Dendritic cell treated with granulocyte-macrophage colony-stimulating factor and Interleukin-4, amounts not matched to agents 40 ng/mL and 50 ng/mL, for 4 days (primary cell): ENCODE data around the gene KRT81.
A peak's percentile ranks its signal among the peaks of the same experiment; 100 is the strongest.

Source experiments
- H3K27ac Mint-ChIP-seq: one replicate; pipeline ENCODE4 v1.8.0; 2022; ENCODE audit warnings: mild to moderate bottlenecking, mixed read lengths
- H3K27me3 Mint-ChIP-seq: one replicate; pipeline ENCODE4 v1.8.0; 2022; ENCODE audit warnings: mild to moderate bottlenecking, mixed read lengths
- H3K36me3 Mint-ChIP-seq: one replicate; pipeline ENCODE4 v1.8.0; 2022; ENCODE audit warnings: low read depth, mixed read lengths
- H3K4me1 Mint-ChIP-seq: one replicate; pipeline ENCODE4 v1.8.0; 2022; ENCODE audit warnings: low read depth, mixed read lengths
- H3K4me3 Mint-ChIP-seq: one replicate; pipeline ENCODE4 v1.8.0; 2022; ENCODE audit warnings: mild to moderate bottlenecking, moderate library complexity, mixed read lengths
- H3K9me3 Mint-ChIP-seq: one replicate; pipeline ENCODE4 v1.8.0; 2022; ENCODE audit warnings: mixed read lengths
- intact Hi-C: fragments of 100-400 bp; cut with micrococcal nuclease; formaldehyde crosslinking; loops from one replicate; pipeline ENCODE4 v1.15.0; 2022

KRT81 gene

DNA sequence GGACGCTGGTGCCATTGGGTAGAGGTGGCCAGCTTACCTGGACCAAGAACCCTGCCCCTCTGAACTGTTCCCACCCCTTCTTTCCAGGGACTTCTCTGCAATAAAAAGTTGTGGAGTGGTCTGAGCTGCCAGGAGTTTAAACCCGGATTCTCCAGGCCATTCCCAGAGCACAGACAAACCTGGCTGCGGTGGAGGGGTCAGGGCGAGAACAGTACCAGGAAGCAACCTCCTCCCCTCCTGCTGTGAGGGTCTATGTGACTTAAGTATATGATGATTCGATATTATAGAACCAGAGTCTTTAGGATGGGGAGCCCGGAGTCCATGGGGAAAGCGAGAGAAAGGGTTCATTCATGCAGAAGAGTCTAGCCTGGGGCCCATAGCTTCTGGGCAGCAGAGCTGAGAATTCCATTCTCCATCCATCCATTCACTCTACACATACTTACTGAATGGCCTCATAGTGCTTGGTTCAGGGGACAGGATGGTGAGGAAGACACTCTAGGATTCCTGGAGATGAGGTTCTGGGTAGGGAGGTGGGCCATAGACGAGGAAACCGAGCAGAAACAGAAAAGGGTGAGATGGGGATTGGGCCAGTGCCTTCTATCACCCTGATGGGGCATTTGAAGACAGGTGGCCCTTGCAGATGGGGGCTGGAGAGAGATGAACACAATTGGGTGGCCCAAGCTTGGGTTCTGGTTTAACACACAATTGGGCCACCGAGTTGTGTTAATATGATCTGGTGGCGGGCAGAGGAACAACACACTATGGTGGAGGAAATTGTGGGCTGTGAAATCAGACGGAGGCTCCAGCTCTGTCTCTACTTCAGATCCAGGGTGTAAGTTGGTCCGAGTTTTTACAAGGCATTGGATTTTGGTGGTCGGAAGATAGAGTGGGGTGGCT lies 11.7 kb downstream of the KRT81 start:
- intact Hi-C loops, result no loop called here
- Mint-ChIP-seq H3K9me3 (no peaks in the 10 kb centered on the region), H3K4me3 (no peak overlapping the region)

DNA sequence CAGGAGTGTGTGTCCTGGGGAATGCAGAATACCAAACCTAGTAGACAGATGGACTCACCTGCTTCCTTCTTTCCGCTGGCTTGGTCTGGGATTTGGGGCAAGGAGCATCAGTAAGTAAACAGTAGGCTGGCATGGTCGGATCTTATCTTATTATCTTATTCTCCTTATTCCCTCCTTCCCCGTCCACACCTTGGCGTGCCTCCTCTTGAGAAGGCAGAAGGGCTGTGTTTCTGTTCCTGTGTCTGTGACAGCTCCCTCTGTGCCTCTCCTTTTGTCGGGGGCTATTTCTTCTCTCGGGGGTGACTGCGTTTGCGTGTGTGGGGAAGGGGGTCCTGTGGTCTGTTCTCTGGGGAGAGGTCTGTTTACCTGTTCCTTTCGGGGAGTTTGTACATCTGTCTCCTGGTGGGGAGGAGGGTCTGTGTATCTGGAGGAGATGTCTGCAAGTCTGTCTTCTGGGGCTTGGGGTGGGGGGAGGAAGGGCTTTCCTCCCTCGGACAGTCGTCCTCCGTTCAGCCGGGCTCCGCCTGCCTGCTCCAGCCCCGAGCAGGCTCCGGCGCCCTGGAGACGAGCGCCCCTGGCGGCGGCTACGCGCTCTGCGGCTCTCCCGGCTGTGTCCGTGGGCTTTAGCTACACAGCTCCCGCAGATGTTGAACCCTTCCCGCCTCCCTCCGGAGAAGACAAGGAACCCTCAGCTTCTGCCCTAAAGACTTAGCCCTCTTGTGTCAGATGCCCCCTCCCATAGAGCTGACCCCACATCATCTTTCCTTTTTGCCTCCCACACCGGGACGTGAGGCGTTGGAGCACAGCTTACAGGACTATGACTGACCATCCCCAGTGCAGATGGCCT lies 12.5 kb downstream of the KRT81 start:
- Mint-ChIP-seq H3K4me1 (peaks cover 28% of the 10 kb centered on the region), H3K27me3 (peaks cover 42% of the 10 kb centered on the region), H3K4me3 (peak overlapping the region; percentile 14), H3K36me3 (no peaks in the 10 kb centered on the region), H3K27ac (peak overlapping the region; percentile 48), H3K9me3 (no peaks in the 10 kb centered on the region)
- intact Hi-C loops, result no loop called here

More for the DNA sequence above, 11.7 kb downstream of the KRT81 start:
- Mint-ChIP-seq H3K27ac (peak overlapping the region; percentile 48), H3K27me3 (peaks cover 36% of the 10 kb centered on the region), H3K36me3 (no peaks in the 10 kb centered on the region), H3K4me1 (peaks cover 28% of the 10 kb centered on the region)

DNA sequence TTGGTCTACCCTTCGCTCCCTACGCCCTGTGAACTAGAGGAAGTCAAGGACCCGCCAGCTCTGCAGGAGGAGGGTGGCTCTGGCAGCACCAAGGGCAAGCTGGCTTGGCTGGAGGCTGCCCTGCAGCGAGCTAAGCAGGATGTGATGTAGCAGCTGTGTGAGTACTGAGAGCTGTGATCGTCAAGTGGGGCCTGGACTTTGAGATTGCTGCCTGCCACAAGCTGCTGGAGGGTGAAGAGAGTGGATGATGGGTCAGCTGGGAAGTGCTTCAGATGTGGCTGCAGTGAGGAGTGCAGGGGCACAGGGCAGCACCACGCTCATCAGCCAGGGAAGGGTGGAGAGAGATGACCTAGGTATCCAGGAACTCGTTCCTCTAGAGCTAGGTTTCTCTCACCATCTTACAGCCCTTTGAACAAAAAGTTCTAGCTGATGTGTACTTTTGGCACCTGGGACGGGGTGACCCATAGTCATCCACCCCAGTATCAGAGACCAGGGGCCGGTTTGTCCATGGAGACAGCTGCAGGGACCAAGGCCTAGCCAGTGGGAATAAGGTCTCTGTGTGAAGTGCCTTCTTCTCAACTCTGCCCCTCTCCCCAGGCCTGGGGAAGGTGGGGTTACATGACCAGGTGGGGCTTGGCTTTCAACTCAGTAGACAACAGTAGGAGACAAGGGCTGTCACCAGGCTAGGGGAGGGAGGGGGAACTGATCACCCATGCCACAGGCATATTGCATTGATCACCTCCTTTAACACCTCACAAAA lies 13.7 kb downstream of the KRT81 start:
- Mint-ChIP-seq H3K4me3 (no peak overlapping the region), H3K9me3 (no peaks in the 10 kb centered on the region), H3K27me3 (peaks cover 45% of the 10 kb centered on the region), H3K27ac (no peak overlapping the region), H3K36me3 (no peaks in the 10 kb centered on the region), H3K4me1 (peaks cover 28% of the 10 kb centered on the region)
- intact Hi-C loops, result no loop called here

DNA sequence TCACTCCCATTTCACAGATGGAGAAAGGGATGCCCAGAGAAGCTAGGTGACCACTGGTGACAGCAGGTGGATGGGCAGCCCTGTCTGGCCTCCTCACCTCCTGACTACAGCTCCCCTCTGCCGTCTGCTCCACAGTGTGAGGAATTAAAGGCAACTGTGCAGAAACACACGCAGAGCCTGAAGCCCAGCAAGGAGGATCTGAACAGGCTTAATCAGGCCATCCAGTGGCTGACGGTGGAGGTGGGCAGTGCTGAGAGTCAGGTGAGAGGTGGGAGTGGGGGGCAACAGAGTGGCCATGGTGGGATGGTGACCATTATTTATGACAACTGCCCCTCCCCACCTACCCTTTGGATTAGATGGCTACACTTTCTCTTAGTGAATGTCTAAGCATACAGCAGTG lies 15.6 kb downstream of the KRT81 start:
- intact Hi-C loops, result no loop called here
- no peak overlapping the region for H3K4me3 Mint-ChIP-seq

DNA sequence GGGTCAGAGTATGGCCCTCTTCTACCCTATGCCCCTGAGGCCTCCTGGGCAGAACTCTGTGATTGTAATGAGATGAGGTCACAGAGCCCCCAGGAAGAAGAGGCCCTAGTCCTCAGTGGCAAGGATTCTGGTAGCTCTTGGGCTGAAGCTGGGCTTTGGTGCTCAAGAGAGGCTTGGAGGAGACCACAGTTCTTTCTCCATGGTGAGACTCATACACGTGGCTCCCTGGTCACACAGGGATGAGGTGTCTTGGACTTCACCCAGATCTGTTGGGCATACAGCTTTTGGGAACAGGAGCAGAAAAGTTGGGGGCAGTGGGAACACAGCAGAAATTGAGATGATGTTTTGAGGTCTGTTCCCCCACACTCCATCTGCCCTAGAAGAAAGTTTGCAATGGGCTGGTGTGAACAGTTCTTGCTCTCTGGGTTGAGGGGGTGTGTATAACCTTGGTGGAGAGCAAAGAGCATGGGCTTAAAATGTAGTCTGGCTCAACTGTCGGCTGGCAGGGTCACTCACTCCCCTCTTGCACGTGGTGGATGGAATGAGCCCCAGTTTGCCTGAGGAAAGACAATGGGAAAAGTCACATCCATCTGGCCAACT lies 16.7 kb downstream of the KRT81 start, which contains the start of gene KRT86:
Gene KRT86 (plus strand): TSS at position 125 of the 600 bp plus-strand sequence. CDS start 27,272 bp downstream, outside the sequence.
- no peaks in the 10 kb centered on the region for H3K9me3 Mint-ChIP-seq
- no peak within 1 kb of the TSS for H3K27ac Mint-ChIP-seq
- no peaks in the 10 kb centered on the region for H3K36me3 Mint-ChIP-seq
- H3K4me3 Mint-ChIP-seq, result no peak within 1 kb of the TSS
- H3K27me3 Mint-ChIP-seq, result peaks cover 50% of the 10 kb centered on the region
- H3K4me1 Mint-ChIP-seq, result peaks cover 24% of the 10 kb centered on the region
- intact Hi-C loops, result no loop called here

More for the DNA sequence above, 15.6 kb downstream of the KRT81 start:
- Mint-ChIP-seq H3K27me3 (peaks cover 48% of the 10 kb centered on the region), H3K9me3 (no peaks in the 10 kb centered on the region), H3K4me1 (peaks cover 34% of the 10 kb centered on the region), H3K27ac (no peak overlapping the region), H3K36me3 (no peaks in the 10 kb centered on the region)

DNA sequence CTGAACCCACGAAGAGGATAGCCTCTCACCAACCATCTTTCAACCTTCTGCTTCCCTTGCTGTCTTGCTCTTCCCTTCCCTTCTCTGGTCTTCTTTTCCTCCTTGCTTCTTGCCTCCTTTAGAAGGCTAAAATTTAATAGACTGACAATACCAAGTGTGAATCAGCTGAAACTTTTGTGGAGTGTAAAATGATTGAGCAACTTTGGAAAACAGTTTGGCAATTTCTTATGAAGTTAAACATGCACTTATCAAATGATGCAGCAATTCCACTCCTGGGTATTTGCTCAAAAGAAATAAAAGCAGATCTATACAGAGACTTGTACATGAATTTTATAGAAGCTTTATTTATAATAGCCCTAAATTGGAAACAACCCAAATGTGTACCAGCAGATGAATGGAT lies 20.2 kb downstream of the KRT81 start:
- Mint-ChIP-seq H3K27ac (no peak overlapping the region), H3K4me1 (peaks cover 7% of the 10 kb centered on the region), H3K9me3 (no peaks in the 10 kb centered on the region), H3K36me3 (no peaks in the 10 kb centered on the region), H3K4me3 (no peak overlapping the region), H3K27me3 (peaks cover 29% of the 10 kb centered on the region)
- intact Hi-C loops, result no loop called here

DNA sequence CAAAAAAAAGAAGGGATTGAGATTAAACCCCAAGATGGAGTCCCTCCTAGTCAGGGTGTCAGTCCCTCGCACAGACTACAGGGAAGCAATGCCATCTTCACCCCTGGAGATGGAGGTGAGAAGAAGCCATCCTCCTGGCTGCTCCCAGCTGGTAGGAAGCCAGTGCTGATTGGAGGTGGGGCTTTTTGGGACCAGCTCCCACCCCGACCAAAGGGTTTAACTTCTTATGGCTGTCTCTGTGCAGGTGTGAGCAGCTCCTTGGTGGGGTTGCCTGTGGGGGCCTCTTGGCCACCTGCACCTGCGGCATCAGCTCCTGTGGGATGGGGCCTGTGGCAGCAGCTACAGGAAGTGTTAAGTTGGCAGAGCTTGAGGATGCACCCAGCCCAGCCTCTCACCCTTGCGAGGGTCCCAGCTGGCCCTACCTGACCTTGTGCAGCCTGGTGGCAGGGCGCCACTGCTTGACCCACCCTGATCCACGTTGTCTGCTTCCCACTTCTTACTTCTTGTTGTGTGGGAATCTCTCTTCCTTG lies 20.7 kb downstream of the KRT81 start:
- Mint-ChIP-seq H3K27ac (no peak overlapping the region), H3K9me3 (no peaks in the 10 kb centered on the region), H3K4me3 (no peak overlapping the region), H3K27me3 (peaks cover 28% of the 10 kb centered on the region), H3K36me3 (no peaks in the 10 kb centered on the region), H3K4me1 (peaks cover 11% of the 10 kb centered on the region)
- intact Hi-C loops, result no loop called here

DNA sequence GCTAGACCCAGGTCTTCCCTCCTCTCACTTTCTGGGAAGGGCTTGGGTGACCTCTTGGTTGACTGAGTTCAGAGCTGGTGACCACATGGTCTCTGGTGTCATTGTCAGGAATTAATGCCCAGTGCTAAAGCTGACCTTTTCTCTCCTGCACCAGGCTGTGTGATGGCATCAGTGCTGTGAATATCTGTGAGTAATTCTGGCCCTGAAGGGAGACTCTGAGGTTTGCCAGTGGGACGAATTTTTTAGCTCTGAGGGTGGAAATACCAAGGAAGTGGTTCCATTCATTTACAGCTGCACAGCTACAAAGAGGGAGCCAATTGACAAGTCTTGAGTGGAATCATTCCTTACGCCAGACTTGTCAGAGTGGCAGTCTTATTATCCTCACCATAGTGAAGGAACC lies 23.1 kb downstream of the KRT81 start:
- no peak overlapping the region for H3K4me3 Mint-ChIP-seq
- no peak overlapping the region for H3K27ac Mint-ChIP-seq
- intact Hi-C loops, result no loop called here
- no peaks in the 10 kb centered on the region for H3K36me3 Mint-ChIP-seq
- H3K4me1 Mint-ChIP-seq, result peaks cover 15% of the 10 kb centered on the region
- no peaks in the 10 kb centered on the region for H3K9me3 Mint-ChIP-seq
- H3K27me3 Mint-ChIP-seq, result peaks cover 25% of the 10 kb centered on the region

DNA sequence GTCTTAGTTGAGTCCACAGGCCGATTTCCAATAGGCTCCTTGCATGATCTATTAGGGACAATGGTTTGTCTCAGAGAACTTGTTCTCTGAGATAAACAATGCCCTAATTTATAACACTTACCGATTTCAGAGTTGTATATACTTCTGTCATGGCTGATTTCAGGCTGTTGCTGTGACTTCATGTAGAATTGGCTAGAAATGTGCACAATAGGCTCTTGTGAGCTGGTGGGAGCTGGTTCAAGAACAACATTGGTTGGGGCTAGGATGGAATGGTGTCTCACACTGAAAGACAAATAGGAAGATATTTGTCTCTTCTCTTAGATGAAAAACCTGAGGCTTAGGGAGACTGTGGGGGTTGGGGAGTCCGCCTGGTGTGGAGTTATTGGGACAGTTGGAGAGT lies 23.6 kb downstream of the KRT81 start:
- no peaks in the 10 kb centered on the region for H3K36me3 Mint-ChIP-seq
- intact Hi-C loops, result no loop called here
- H3K9me3 Mint-ChIP-seq, result no peaks in the 10 kb centered on the region
- H3K27me3 Mint-ChIP-seq, result peaks cover 25% of the 10 kb centered on the region
- peaks cover 15% of the 10 kb centered on the region for H3K4me1 Mint-ChIP-seq
- no peak overlapping the region for H3K27ac Mint-ChIP-seq
- no peak overlapping the region for H3K4me3 Mint-ChIP-seq

DNA sequence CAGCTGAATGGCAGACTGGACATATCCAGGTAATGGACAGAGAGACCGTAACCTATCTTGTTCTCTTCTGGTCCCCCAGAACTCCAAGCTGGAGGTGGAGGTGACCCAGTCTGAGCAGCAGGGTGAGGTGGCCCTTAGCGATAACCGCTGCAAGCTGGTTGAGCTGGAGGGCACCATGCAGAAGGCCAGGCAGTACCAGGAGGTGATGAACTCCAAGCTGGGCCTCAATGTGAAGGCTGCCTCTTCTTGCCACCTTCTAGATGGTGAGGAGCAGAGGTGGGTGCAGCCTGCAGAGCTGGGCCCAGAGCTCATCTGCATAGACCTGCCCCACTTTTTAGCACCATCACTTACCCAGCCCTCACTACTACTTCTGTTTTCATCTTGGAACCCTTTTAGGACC lies 24.1 kb downstream of the KRT81 start:
- Mint-ChIP-seq H3K36me3 (no peaks in the 10 kb centered on the region), H3K27me3 (peaks cover 30% of the 10 kb centered on the region), H3K27ac (no peak overlapping the region), H3K4me1 (peaks cover 15% of the 10 kb centered on the region), H3K9me3 (no peaks in the 10 kb centered on the region), H3K4me3 (no peak overlapping the region)
- intact Hi-C loops, result no loop called here

DNA sequence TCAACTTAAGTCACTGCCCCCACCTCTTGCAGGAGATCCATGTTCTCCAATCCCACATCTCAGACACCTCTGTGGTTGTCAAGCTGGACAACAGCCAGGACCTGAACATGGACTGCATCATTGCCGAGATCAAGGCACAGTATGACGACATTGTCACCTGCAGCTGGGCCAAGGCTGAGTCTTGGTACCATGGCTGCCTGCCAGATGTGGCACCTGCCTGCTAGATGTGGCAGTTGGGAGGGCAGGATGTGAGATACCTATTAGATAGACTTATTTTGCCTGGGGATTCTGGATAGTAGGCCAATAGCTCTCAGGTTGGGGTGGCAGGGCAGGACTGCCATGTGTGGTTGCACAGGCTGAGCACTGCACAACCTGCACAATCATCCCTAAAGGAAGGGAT lies 24.8 kb downstream of the KRT81 start:
- H3K9me3 Mint-ChIP-seq, result no peaks in the 10 kb centered on the region
- no peaks in the 10 kb centered on the region for H3K36me3 Mint-ChIP-seq
- H3K27ac Mint-ChIP-seq, result no peak overlapping the region
- no peak overlapping the region for H3K4me3 Mint-ChIP-seq
- peaks cover 35% of the 10 kb centered on the region for H3K27me3 Mint-ChIP-seq
- intact Hi-C loops, result no loop called here
- H3K4me1 Mint-ChIP-seq, result peaks cover 15% of the 10 kb centered on the region

DNA sequence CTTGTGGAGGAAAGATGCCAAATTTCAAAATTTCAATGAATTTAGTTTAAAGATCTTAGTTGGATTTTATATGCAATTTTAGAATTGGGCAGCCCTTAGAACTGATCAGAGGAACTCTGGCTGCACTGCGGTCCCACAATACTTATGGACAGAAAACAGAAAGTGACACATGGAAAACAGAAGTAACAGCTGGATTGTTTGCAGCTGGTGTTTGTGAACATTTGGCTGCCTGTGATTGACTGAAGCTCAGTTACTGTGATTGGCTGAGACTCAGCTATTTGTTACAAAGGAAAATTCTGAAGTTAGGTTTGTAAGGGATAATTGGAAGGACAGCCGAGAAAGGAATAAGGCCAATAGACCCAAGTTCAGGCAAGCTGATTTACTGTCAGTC lies 26.9 kb downstream of the KRT81 start:
- peaks cover 23% of the 10 kb centered on the region for H3K4me1 Mint-ChIP-seq
- no peaks in the 10 kb centered on the region for H3K36me3 Mint-ChIP-seq
- H3K27ac Mint-ChIP-seq, result no peak overlapping the region
- intact Hi-C loops, result no loop called here
- no peaks in the 10 kb centered on the region for H3K9me3 Mint-ChIP-seq
- no peak overlapping the region for H3K4me3 Mint-ChIP-seq
- peaks cover 48% of the 10 kb centered on the region for H3K27me3 Mint-ChIP-seq

DNA sequence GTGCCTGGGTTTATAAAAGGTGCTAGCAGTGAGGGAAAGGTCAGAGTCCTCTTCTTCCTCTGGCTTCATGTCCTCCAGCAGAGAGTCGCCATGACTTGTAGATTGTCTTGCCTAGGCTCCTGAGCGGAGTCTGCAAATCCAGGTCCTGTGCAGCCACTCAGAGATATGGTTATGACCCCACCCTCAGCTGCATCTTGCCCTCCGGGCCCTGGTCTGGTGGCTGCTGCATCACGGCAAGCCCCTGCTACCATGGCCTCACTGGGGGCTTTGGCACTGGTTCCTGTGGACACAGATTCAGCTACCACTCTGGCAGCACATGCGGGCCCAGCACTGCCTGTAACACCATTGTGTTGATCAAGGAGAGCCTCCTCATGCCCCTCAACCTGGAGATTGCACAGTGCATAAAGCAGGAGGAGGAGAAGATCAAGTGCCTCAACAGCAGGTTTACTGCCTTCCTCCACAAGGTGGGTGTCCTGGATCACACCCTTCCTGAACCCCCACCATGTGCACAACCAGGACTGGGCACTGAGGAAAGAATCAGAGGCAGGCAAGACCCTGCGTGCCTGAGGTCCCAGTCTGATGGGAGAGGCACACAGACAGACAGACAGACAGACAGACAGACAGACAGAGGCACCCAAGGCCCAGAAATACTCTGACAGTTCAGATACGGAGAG lies 27.4 kb downstream of the KRT81 start:
- no peak overlapping the region for H3K4me3 Mint-ChIP-seq
- no peaks in the 10 kb centered on the region for H3K9me3 Mint-ChIP-seq
- no peaks in the 10 kb centered on the region for H3K36me3 Mint-ChIP-seq
- peaks cover 28% of the 10 kb centered on the region for H3K4me1 Mint-ChIP-seq
- intact Hi-C loops, result no loop called here
- H3K27me3 Mint-ChIP-seq, result peaks cover 52% of the 10 kb centered on the region
- H3K27ac Mint-ChIP-seq, result no peak overlapping the region
